ENCODE results near the gene FAM241A.

- no peak for TF ChIP-seq CTCF (IDR thresholded peaks at IDR 0.05)
- no peak for TF ChIP-seq RNF2 (IDR thresholded peaks at IDR 0.05; ENCODE audit: borderline replicate concordance, low read depth)
- no peak for TF ChIP-seq CBX8 (IDR thresholded peaks at IDR 0.05)
- TF ChIP-seq PBX3 (IDR thresholded peaks at IDR 0.05), result no peak
- no peak for TF ChIP-seq HDAC2 (IDR thresholded peaks at IDR 0.05)
- no peak for TF ChIP-seq USF2 (IDR thresholded peaks at IDR 0.05)
- no peak for TF ChIP-seq POLR2A (IDR thresholded peaks at IDR 0.05; ENCODE audit: low read length)
- TF ChIP-seq CHD2 (IDR thresholded peaks at IDR 0.05; ENCODE audit: low read length, partially characterized antibody), result no peak
- no peak for TF ChIP-seq ESRRA (IDR thresholded peaks at IDR 0.05; ENCODE audit: borderline replicate concordance, low read length)
- no peak for TF ChIP-seq SREBF2 (IDR thresholded peaks at IDR 0.05)
These were observed 3.7 kb upstream of the FAM241A start for GRCh38 chr4:112141366-112142138.

Data from A549 (cell line).